Measurements from ENCODE around the gene IRF6. TPM values are rescaled to one million over a fixed set of nuclear protein-coding genes. Genes with fewer than 3 reads are reported as not detected.
A peak's percentile ranks its signal among the peaks of the same experiment; 100 is the strongest.

The IRF6 gene
- total RNA-seq (2014; rRNA removed; shearing (Covaris generic); ENCODE audit: low replicate concordance), result not detected in 2 replicates

- DNase-seq, result no peak
- H3K4me3 ChIP-seq, result no peak within 1 kb of the TSS
Observed at GRCh38 chr1:209805875-209806760, at the start of gene IRF6. TSS of gene IRF6 (minus strand) at chr1:209806142. CDS start at chr1:209801413, 4,729 bp downstream.

GRCh38 chr1:209855623-209856022 is 49.7 kb upstream of the IRF6 start:
- Histone ChIP-seq H3K9me3 (no peaks in the 10 kb centered on the region), H3K4me3 (no peak overlapping the region), H3K27me3 (no peaks in the 10 kb centered on the region), H3K36me3 (peaks cover 48% of the 10 kb centered on the region)
- no peak for DNase-seq

More at GRCh38 chr1:209805875-209806760, at the start of gene IRF6:
- Histone ChIP-seq H3K36me3 (no peaks in the 10 kb centered on the region), H3K9me3 (no peaks in the 10 kb centered on the region), H3K27me3 (no peaks in the 10 kb centered on the region)

GRCh38 chr1:209855006-209855405 is 49.1 kb upstream of the IRF6 start:
- Histone ChIP-seq H3K4me3 (no peak overlapping the region), H3K27me3 (no peaks in the 10 kb centered on the region), H3K36me3 (peaks cover 54% of the 10 kb centered on the region), H3K9me3 (no peaks in the 10 kb centered on the region)
- no peak for DNase-seq

GRCh38 chr1:209854196-209854595 is 48.3 kb upstream of the IRF6 start:
- Histone ChIP-seq H3K9me3 (no peaks in the 10 kb centered on the region), H3K27me3 (no peaks in the 10 kb centered on the region), H3K36me3 (peaks cover 57% of the 10 kb centered on the region), H3K4me3 (no peak overlapping the region)
- no peak for DNase-seq

GRCh38 chr1:209853676-209854075 is 47.7 kb upstream of the IRF6 start:
- H3K9me3 ChIP-seq, result no peaks in the 10 kb centered on the region
- H3K27me3 ChIP-seq, result no peaks in the 10 kb centered on the region
- H3K36me3 ChIP-seq, result peaks cover 62% of the 10 kb centered on the region
- no peak for DNase-seq
- H3K4me3 ChIP-seq, result no peak overlapping the region

- Histone ChIP-seq H3K27me3 (no peaks in the 10 kb centered on the region), H3K4me3 (no peak overlapping the region), H3K36me3 (peaks cover 85% of the 10 kb centered on the region), H3K9me3 (no peaks in the 10 kb centered on the region)
- peak; percentile 44 for DNase-seq
Observed at GRCh38 chr1:209850342-209850979, 44.5 kb upstream of the IRF6 start.

GRCh38 chr1:209849388-209849787 is 43.4 kb upstream of the IRF6 start:
- no peaks in the 10 kb centered on the region for H3K27me3 ChIP-seq
- peaks cover 86% of the 10 kb centered on the region for H3K36me3 ChIP-seq
- no peaks in the 10 kb centered on the region for H3K9me3 ChIP-seq
- H3K4me3 ChIP-seq, result no peak overlapping the region
- DNase-seq, result no peak

GRCh38 chr1:209845408-209845725 is 39.4 kb upstream of the IRF6 start:
- Histone ChIP-seq H3K36me3 (peaks cover 85% of the 10 kb centered on the region), H3K4me3 (no peak overlapping the region), H3K27me3 (no peaks in the 10 kb centered on the region), H3K9me3 (no peaks in the 10 kb centered on the region)
- no peak for DNase-seq

- DNase-seq, result no peak
- Histone ChIP-seq H3K27me3 (no peaks in the 10 kb centered on the region), H3K9me3 (no peaks in the 10 kb centered on the region), H3K36me3 (peaks cover 85% of the 10 kb centered on the region), H3K4me3 (no peak overlapping the region)
Observed at GRCh38 chr1:209844695-209845407, 38.9 kb upstream of the IRF6 start.

- no peaks in the 10 kb centered on the region for H3K27me3 ChIP-seq
- no peak overlapping the region for H3K4me3 ChIP-seq
- H3K36me3 ChIP-seq, result peaks cover 84% of the 10 kb centered on the region
- DNase-seq, result no peak
- no peaks in the 10 kb centered on the region for H3K9me3 ChIP-seq
Observed at GRCh38 chr1:209840611-209841010, 34.7 kb upstream of the IRF6 start.

GRCh38 chr1:209839875-209840546 is 34.1 kb upstream of the IRF6 start:
- Histone ChIP-seq H3K4me3 (no peak overlapping the region), H3K36me3 (peaks cover 85% of the 10 kb centered on the region), H3K9me3 (no peaks in the 10 kb centered on the region), H3K27me3 (no peaks in the 10 kb centered on the region)
- DNase-seq, result peak; percentile 85

- Histone ChIP-seq H3K36me3 (peaks cover 90% of the 10 kb centered on the region), H3K9me3 (no peaks in the 10 kb centered on the region), H3K27me3 (no peaks in the 10 kb centered on the region), H3K4me3 (no peak overlapping the region)
- DNase-seq, result no peak
Observed at GRCh38 chr1:209838537-209838936, 32.6 kb upstream of the IRF6 start.

GRCh38 chr1:209837671-209838070 is 31.7 kb upstream of the IRF6 start:
- H3K27me3 ChIP-seq, result no peaks in the 10 kb centered on the region
- H3K9me3 ChIP-seq, result no peaks in the 10 kb centered on the region
- DNase-seq, result no peak
- H3K36me3 ChIP-seq, result peaks cover 90% of the 10 kb centered on the region
- H3K4me3 ChIP-seq, result no peak overlapping the region

- Histone ChIP-seq H3K4me3 (no peak overlapping the region), H3K27me3 (no peaks in the 10 kb centered on the region), H3K9me3 (no peaks in the 10 kb centered on the region), H3K36me3 (peaks cover 90% of the 10 kb centered on the region)
- no peak for DNase-seq
Observed at GRCh38 chr1:209835782-209836298, 29.9 kb upstream of the IRF6 start.

- no peaks in the 10 kb centered on the region for H3K9me3 ChIP-seq
- no peaks in the 10 kb centered on the region for H3K27me3 ChIP-seq
- DNase-seq, result peak; percentile 30
- H3K36me3 ChIP-seq, result peaks cover 66% of the 10 kb centered on the region
- no peak overlapping the region for H3K4me3 ChIP-seq
Observed at GRCh38 chr1:209831615-209832014, 25.7 kb upstream of the IRF6 start.

- no peak for DNase-seq
- Histone ChIP-seq H3K36me3 (peaks cover 57% of the 10 kb centered on the region), H3K4me3 (no peak overlapping the region), H3K27me3 (no peaks in the 10 kb centered on the region), H3K9me3 (no peaks in the 10 kb centered on the region)
Observed at GRCh38 chr1:209830722-209831121, 24.8 kb upstream of the IRF6 start.

Data from MG63 (cell line).